ENCODE results near the gene PIGR.

- TF ChIP-seq CTCF (IDR thresholded peaks at IDR 0.05; ENCODE audit: poor library complexity, severe bottlenecking) (no peak), TAF1 (IDR thresholded peaks at IDR 0.05; ENCODE audit: low read depth) (no peak), POLR2AphosphoS5 (IDR thresholded peaks at IDR 0.05) (no peak)
Measured at GRCh38 chr1:206891412-206891811, 54.9 kb downstream of the PIGR start.

Measured in neural cell (in vitro differentiated cells).